HUDEP-2 (cell line): ENCODE data around the gene MCOLN1.

ENCODE experiments used
- DNase-seq, 76 experiments: peaks; one replicate each; lab custom pipeline; 2025; ENCODE audit not compliant: unreplicated experiment in 76 of 76; lab: John Stamatoyannopoulos, UW

MCOLN1 gene

DNA sequence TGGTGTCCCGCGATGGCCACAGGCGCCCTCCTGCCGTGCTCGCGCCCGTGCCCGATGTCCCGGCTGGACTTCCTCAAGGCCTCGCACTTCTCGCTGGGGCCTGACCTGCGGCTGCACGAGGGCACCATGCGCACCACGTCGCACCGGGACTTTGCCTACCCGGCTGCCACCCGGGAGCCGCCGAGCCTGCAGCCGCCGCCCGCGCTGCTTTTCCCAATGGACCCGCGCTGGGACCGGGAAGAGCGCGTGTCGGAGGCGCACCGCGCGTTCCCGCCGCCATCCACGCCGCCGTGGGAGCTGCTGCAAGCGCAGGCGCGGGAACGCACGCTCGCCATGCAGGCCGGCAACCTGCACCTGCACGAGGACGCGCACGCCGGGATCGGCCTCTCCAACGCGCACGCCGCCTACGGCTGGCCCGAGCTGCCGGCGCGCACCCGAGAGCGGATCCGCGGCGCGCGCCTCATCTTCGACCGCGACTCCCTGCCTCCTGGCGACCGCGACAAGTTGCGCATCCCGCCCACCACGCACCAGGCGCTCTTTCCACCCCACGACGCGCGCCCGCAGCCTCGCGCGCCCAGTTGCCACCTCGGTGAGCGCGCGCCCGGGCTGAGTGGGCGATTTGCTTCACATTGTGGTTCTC is 21.5 kb upstream of the MCOLN1 start:
- peak in 63 of 76 experiments; percentile 26 to 88 (median 75) for DNase-seq

GRCh38 chr19:7502552-7502951 is 19.9 kb upstream of the MCOLN1 start:
- DNase-seq: no peak

GRCh38 chr19:7504684-7505083 is 17.7 kb upstream of the MCOLN1 start:
- peak in 65 of 76 experiments; percentile 26 to 85 (median 58) for DNase-seq

- DNase-seq: peak in 3 of 76 experiments; percentile 71 to 82 (median 72)
Measured at GRCh38 chr19:7505288-7505681, 17.1 kb upstream of the MCOLN1 start.

DNA sequence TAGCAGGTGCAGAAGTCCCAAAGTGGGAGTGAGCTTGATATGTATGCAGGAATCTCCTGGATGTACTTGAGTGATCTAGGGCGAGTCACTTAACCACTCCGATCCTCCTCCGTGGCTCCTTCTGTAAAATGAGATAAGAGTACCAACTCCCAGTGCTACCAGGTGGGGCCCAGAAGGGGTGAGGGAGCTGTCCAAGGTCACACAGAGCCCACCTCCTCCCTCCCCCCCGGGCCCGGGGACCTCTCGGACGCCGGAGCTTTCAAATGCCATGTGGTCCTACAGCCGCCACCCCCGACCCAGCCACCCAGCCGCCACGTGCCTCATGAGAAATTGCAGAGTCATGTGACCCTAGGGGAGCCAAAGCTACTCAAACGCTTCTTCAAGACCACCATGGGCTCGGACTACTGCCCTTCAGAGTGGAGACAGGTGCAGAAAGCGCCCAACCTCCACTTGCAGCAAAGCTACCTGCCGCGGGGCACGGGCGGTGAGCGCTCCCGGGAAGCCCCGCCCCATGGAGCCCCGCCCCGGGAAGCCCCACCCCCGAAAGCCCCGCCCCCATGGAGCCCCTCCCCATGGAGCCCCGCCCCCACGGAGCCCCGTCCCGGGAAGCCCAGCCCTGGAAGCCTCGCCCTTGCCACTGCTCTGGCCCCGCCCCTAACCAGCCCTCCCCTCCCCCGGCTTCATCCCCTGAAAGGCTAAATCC is 16.6 kb upstream of the MCOLN1 start:
- peak in 71 of 76 experiments; percentile 37 to 97 (median 85) for DNase-seq

- DNase-seq: peak in 75 of 76 experiments; percentile 68 to 97 (median 92)
Measured at GRCh38 chr19:7506385-7507328, 15.8 kb upstream of the MCOLN1 start.

GRCh38 chr19:7507884-7508283 is 14.5 kb upstream of the MCOLN1 start:
- DNase-seq: peak in 71 of 76 experiments; percentile 40 to 93 (median 80)

GRCh38 chr19:7509625-7510024 is 12.8 kb upstream of the MCOLN1 start:
- peak in 28 of 76 experiments; percentile 5 to 51 (median 21) for DNase-seq

DNA sequence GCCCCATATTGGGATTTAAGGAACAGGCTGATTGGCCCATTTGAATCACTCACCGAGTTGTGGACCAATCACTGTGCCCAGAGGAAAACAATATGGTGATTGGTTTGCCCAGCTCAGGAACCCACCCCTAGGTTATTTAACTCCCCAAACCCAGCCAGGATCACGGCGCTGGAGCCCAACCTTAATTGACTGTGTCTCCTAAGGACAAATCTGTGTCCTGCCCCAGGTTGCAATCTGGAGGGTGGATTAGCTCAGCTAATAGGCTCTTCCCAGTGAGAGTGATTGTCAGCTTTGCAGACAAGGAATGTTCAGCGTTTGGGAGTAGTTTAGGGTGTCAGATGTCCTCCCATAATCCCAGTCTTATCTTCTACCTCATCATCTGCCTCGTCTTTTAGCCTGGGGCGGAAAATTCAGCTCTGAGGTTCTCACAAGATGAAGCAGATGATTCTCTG is 10.0 kb upstream of the MCOLN1 start:
- DNase-seq: no peak

DNA sequence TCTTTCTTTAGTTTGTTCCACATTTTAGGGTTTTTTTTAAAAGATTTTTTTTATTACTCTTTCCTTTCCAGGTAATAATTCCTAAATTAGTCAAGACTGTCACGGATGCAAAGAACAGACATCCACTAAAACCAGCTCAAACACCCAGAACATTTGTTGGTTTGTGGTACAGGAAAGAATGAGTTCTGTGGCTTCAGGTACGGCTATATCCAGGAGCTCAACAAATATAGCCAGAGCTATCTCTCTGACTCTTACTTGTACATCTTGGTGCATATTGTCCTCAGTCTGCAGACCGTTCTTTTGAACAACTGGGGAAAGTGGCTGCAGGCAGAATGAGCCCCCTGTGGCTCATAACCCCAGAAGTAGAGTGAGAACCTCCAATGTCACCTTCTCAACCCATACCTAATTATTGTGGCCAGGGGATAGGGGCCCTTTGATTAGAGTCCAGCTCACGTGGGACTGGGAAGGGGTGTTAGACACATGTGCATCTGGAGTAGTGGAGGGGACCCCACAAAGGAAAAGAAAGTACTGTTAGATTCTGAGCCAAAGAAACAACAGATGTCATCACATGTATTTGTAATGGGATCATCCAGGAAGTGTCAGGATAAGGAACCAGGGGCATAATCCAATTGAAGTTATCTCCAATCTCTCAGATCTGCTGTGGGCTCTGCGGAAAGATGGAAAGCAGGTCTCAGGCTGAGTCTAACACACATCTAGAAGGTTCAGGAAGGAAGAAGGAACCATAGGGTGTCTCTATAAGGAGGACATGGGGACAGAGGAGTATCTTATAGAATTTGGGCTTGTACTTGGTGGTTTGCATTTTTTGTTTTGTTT is 8.4 kb upstream of the MCOLN1 start:
- DNase-seq: no peak

DNA sequence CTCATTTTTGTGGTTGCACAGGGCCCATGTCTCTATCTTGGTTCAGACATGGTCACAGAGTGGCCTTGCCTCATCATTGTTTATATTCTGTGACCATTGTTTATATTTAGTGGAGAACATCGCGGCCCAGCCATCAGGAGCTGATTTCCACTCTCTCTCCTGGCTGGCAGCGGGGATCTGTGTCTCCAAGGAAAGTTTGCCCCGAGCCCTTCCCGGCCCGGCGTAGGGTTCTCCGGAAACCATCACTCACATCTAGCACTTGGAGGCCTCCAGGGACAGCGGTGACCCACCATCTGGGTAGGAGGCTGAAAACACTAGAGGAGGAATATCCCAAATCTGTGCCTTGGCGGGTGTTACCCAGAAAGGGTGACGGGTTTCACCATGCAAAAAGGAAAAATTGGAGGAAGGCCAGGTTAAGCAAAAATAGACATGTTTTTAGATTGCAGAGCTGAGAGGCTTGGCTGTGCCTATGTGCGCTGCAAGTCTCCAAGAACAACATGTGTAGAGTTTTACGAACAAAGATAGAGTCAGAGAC is 7.2 kb upstream of the MCOLN1 start:
- DNase-seq: no peak

DNA sequence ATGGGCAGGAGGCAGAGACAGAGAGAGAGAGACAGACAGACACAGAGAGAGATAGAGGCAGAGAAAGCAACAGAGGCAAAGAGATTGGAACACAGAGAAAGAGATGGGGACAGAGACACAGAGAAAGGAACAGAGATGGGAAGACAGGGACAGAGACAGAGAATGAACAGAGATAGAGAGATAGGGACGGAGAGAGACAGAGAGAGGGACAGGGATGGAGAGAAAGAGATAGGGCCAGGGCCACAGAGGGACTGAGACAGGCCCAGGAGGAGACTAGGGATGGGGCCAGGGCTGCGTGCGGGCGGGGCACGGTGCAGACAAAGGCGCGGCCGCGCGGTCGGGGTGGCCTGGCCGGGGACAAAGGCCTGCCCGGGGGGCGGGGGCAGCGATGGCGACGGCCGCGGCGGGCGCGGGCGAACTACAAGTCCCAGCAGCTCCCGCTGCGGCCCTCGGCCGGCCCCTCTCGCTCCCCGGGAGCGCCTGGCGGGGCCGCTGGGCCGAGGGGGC is 6.7 kb upstream of the MCOLN1 start, which contains the start of gene ZNF358:
TSS of gene ZNF358 (plus strand) at position 459 of the 507 bp plus-strand sequence. CDS start 3,140 bp downstream, outside the sequence.
- DNase-seq: peak in 32 of 76 experiments; percentile 3 to 59 (median 34)

DNA sequence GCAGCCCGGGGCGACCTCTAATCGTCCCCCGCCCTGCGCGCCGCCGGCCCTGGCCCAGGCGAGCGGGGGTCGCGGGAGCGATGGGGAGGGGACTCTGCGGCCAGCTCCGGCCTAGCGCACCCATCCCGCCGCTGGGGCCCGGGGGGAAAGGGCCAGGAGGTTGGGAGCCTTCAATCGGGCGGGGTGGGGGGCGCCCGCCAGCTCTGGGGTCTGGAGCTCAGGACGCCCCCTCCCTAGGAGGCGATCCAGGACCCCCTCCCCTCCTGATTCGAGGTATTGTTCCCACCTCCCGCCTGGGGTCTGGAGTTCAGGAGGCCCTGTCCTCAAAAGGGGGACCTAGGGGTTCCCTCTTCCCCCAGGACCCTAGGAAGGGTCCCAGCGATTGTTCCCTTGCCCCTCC is 6.1 kb upstream of the MCOLN1 start:
- DNase-seq: no peak

GRCh38 chr19:7516878-7517277 is 5.5 kb upstream of the MCOLN1 start:
- no peak for DNase-seq

DNA sequence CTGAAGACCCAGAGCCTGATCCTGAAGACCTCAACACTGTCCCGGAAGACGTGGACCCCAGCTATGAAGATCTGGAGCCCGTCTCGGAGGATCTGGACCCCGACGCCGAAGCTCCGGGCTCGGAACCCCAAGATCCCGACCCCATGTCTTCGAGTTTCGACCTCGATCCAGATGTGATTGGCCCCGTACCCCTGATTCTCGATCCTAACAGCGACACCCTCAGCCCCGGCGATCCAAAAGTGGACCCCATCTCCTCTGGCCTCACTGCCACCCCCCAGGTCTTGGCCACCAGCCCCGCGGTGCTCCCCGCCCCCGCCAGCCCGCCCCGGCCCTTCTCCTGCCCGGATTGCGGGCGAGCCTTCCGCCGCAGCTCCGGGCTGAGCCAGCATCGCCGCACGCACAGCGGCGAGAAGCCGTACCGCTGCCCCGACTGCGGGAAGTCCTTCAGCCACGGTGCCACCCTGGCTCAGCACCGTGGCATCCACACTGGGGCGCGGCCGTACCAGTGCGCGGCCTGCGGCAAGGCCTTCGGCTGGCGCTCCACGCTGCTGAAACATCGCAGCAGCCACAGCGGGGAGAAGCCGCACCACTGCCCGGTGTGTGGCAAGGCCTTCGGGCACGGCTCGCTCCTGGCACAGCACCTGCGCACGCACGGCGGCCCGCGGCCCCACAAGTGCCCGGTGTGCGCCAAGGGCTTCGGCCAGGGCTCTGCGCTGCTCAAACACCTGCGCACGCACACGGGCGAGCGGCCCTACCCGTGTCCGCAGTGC is 2.9 kb upstream of the MCOLN1 start:
- DNase-seq: no peak

GRCh38 chr19:7520131-7521051 is 2.0 kb upstream of the MCOLN1 start:
- DNase-seq: no peak

DNA sequence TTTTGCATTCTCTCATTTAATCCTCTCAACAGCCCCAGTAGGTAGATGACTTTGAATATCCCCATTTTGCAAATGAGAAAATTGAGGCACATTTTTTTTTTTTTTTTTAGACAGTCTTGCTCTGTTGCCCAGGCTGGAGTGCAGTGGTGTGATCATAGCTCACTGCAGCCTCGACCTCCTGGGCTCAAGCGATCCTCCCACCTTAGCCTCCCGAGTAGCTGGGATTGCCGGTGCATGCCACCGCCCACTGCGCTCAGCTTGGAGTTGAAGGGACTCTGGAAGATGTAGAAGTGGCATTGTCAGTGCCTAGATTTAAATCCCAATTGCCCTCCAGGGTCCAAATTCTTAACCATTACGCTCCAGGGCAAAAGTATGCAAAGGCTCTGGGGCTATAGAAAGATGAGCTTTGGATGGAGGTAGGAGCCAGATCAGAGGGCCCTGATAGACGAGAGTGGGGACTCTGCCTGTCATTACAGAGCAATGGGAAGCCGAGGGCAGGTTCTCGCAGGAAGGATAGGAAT is 813 bp upstream of the MCOLN1 start:
- no peak for DNase-seq
